Measurements from ENCODE around the gene CDR2.

Gene CDR2

DNA sequence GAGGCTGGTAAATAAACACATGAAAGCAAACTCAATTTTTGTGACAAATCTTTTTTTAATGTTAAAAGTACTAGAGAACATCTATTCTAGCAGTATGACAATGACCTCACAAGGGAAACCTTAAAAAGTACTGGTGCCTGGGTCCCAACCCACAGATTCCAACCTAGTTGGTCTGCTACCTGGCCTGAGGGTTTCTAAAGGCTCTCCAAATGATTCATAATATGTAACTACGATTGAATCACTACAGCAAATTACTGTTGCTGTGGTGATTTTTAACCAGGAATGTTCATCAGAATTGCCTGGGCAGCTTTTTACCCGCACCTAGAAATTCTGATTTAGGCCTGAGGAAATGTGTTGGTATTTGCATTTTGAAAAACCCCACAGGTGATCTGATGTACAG is 26.1 kb downstream of the CDR2 start:
- DNase-seq: no peak

DNA sequence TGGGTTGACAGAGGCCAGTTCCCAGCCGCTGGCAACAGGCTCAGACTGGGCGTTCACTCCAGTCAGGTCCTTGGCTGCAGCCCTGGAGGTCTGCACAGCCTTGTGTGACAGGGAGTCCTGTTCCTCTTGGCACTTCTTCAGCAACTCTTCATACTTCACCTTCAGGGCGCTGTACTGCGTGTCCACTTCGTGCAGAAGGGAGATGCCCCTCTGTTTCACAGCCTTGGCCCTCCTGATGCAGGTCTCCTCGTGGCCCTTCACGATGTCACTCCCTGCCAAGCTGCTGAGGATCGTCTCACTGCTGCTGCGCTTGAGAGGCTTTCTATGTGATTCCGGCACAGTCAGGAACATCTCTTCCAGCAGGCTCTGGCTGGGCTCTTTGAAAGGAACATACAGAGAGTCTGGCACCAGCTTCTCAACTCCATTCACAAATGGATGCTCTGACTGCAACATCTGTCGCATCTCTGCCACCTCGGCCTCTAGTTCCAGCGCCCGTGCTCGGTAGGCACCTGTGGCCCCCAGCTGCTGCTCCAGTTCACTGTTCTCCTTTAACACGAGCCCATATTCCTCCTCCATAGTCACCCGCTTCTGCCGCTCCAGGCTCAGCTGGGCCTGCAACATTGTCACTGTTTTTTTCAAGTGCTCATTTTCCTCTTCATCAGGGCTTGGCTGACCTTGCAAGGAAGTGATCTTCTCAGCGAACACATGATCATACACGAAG is 27.2 kb downstream of the CDR2 start:
- DNase-seq: no peak

- DNase-seq: no peak
Measured at GRCh38 chr16:22346483-22346882, 27.9 kb downstream of the CDR2 start.

DNA sequence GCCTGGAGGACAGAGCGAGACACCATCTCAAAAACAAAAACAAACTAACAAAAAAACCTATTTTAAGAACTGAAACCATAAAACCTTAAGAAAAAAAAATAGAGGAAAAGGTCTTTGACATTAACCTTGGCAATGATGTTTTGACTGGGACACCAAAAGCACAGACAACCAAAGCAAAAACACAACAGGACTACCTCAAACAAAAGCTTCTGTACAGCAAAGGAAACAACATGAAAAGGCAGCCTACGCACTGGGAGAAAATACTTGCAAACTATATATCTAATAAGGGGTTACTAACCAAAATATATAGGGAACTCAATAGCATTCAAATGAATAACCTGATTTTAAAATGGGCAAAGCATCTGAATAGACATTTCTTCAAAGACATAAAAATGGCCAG is 32.3 kb downstream of the CDR2 start:
- DNase-seq: no peak

DNA sequence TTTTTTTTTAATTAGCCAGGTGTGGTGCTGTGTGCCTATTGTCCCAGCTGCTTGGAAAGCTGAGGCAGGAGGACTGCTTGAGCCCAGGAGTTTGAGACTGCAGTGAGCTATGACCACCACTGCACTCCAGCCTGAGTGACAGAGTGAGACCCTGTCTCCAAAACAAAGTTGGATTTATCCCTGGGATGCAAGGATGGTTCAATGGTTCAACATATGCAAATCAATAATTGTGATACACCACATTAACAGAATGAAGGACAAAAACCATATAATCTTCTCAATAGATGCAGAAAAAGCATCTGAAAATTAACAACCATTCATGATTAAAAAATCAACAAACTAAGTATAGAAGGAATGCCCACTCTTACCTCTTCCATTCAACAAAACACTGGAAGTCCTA is 33.5 kb downstream of the CDR2 start:
- DNase-seq: no peak

GRCh38 chr16:22337849-22338635 is 36.4 kb downstream of the CDR2 start:
- DNase-seq: no peak

DNA sequence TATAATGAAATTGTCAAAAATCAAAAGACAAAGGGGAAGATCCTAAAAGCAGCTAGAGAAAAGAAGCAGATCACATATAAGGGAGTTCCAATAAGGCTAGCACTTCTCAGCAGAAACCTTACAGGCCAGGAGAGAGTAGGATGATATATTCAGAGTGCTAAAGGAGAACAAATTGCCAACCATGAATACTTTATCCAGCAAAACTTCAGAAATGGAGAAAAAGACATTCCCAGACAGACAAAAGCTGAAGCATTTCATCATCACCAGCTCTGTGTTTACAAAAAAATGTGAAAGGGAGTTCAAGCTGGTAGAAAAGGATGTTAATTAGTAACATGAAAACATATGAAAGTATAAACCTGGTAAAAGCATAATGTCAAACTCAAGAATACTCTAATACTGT is 37.4 kb downstream of the CDR2 start:
- no peak for DNase-seq

- no peak for DNase-seq
Measured at GRCh38 chr16:22336581-22336980, 37.8 kb downstream of the CDR2 start.

DNA sequence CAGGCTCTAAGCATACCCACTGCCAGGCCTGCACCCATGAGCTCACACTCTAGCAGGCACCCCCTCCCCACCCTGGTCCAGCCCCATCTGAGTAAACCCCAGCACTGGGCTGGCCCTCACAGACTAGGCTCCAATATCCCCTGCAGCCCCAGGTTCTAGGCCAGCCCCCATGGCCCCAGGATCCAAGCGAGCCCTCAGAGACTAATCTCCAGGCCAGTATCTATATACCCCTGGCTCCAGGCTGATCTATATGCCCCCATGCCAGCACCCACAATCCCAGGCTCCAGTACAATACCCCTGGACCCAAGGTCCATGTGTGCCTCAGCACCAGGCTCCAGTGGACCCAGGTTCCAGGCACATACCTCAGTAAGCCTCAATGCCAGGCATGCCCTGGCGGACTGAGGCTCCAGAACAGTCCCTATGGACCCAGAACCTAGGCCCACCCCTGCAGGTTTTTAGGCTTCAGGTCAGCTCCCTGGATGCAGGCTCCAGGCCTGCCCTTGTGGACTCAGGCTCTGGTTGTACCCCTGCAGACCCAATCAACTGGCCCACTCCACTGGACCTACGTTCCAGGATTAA is 38.7 kb downstream of the CDR2 start:
- no peak for DNase-seq

DNA sequence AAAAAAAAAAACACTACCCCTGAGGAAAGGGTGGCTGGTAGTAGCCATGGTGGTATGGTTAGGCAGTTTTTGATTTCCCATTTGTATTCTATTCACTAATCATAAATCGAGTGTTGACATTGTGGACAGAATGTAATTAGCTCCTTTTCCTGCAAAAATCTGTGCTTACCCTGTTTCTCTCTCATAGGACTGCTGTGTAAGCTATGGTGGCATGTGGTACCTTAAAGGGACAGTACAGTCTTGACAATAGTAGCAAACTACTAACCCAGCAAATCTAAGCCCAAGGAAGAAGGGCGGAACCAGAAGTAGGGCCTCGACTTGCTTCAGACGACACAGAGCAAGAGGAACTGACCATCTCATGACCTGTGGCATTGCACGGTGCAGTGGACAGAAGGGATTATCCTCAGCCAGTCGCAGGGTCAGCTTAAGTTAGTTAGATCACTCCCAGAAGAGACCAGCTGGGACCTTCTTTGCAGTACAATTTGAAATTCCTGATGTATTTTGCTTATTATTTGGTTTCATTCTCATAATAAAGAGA is 40.9 kb downstream of the CDR2 start:
- DNase-seq: no peak

GRCh38 chr16:22330326-22330725 is 44.1 kb downstream of the CDR2 start:
- no peak for DNase-seq

GRCh38 chr16:22329199-22329695 is 45.2 kb downstream of the CDR2 start:
- no peak for DNase-seq

DNA sequence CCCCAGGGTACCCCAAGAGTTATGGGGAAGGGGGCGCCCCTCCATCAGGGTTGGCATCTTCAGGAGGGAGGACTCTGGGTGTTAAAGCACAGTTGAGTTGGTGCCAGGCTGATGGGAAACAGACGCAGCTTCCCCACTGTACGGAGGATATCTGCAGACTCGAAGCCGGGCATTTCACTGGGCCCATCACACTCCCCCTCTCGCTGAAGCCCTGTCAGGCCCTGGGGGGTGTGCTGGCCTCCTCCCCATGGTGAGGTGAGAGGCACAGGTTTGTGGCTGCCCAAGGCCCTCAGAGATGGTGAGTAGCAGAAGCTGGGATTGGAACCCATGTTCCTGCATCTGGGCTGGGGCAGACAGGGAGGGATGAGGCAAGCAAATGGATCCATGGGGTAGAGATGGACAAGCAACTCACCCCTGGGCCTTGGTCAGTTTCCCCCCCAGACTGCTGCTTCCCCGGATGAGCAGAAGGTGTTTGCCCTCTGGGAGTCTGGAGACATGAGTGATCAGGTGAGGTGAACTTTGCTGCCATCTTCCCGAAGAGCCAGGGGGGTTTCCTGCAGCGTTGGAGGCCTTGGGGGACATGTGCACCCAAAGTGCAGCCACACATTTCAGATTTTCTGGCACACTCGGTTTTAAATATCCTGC is 46.2 kb downstream of the CDR2 start:
- no peak for DNase-seq

DNA sequence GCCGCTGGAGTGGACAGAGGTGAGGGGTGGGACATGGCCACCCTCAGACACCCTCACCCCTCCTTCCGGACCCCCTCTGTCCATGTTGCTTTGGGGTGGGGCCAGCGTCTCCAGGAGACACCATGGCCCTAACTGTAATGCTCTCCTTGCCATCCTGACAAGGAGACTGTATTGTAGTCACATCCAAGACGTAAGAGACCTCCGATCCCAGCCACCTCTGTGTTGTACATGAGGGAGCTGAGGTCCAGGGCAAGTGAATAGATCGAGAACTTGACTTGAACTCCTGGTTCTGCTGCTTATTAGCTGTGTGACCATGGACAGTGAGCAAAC is 47.0 kb downstream of the CDR2 start:
- DNase-seq: no peak

DNA sequence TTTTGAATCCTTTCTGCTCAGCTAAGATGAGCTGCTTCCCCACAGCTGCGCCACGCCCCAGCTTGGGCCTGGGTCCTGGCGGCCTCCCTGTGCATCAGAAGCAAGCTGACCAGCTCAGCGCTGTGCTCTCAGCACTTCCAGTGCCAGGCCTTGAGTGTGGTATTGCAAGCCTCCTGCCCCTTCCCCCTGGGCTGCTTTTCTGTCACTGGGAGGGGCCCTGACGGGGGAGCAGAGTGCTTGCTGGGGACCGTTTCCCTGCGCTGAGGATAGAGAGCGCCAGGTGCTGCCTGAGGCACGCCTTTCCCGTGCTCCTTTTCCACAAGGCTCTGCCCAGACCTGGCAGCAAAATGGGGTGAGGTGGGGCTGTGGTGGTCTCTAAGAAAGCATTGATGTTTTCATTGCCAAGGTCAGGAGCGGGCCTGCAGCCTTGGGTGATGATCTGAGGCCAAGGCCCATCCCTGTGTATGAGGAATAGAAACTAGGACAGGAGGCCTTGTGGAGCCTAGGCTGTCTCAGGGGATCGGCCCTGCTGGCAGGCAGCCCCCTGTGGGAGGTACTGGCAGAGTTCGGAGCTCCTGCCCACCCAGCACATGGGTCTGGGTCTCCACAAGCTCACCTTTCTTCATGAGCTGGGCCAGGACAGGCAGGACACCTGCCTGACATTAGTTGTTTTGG is 47.5 kb downstream of the CDR2 start:
- no peak for DNase-seq

DNA sequence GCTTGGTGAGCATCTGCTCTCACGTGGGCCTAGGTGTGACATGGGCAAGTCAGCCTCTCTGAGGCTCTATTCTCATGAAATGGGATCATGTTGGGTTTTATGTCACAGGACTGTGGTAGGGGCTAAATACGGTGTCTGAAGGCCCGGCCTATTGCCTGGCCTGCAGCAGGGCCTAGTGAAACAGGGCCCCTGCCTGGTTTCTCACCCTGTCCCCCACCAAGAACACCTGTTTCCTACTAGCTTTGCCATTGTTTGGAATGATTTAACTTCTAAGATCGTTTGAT is 48.1 kb downstream of the CDR2 start:
- no peak for DNase-seq

GRCh38 chr16:22325598-22326368 is 48.6 kb downstream of the CDR2 start:
- no peak for DNase-seq

DNA sequence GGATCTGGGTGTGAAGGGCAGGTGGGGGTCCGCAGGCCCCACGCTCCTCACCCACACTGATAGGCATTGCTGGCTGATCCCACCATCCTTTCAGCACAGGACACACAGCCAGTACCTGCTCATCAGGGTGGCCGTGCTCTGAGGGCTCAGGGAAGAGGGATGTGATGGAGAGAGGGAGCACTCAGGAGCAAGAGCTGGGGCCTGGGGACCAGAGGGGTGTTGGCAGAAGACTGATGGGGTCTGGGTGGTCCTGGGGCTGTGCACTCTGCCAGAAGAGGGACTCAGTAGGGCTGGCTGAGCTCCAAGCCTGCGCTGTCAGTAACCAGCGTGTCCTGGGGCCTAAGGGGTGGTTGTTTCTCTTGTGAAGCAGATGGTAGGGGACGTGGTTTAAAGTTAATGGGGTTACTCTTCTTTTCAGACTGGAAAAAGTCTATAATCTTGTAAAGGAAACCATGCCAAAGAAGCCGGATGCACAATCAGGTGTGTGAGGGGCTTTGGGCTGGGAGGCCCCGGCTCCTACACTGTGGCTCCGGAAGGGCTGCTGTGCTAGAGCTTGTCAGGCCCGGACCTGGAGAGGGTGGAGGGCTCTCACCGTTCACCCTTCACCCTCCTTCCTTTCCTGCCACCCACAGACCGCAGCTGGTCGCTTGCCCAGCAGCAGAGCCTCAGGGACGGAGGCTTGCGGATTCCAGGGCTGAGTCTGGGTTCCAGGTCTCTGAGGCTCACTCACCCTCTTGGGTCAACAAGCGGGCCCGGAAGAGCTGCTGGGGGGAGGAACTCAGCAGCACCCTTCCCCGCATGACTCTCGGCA is 49.4 kb downstream of the CDR2 start:
- no peak for DNase-seq

- no peak for DNase-seq
Measured at GRCh38 chr16:22323959-22324786, 50.2 kb downstream of the CDR2 start.

DNA sequence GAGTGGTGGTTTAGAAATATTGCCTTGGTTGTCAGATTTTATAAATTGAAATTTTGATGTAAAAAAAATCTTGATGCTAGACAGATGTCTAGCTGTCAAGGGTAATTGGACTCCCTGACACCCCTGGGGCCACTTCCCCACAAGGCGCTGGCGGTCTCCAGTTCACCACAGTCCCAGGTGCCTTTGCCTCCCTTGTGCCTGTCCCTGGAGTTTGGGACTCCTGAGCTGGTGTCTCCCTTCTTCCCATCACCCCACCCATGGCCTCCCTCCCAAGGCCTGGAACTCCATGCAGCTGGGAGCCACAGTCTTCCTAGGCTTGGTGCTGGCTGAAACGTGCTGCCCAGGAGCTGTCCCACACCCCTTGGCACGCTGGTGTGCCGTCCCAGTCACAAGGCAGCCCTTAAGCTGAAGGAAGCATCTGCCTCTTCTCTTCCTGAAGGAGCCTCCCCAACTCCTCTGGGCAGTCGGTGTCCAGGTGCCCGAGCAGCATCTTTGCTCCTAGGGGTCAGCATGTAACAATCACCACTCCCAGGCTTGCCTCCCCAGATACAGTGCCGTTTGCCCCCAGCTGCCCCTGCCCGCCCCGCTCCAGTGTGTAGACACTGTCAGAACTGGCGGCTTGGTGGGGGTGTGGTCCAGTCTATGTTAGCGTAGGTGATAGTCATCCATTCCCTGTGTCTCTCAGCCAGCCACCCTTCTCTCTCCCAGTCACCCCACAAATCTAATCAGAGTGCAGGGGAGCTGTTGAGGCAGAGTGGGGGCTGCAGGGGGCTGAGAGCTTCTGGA is 51.1 kb downstream of the CDR2 start:
- DNase-seq: no peak
